K562 (cell line): ENCODE measurements around the gene NIFK. TPM values are rescaled to one million over a fixed set of nuclear protein-coding genes. Genes with fewer than 3 reads are reported as not detected.

Experiments used
- ATAC-seq: fragments of 200-7000 bp; cut with Tn5 transposase; 3 replicates; pipeline ENCODE4 v1.9.1; 2020; ENCODE audit warnings: moderate library complexity
- BruUV-seq: library from RNA; stranded (reverse); fragments of 400-500 nt; replicated peaks from 2 replicates; lab custom pipeline; 2021; lab: Mats Ljungman, UMichigan
- CTCF ChIA-PET: fragments of 300-600 bp; formaldehyde crosslinking; extraction: SDS; loops from one replicate; lab custom pipeline; 2021; ENCODE audit warnings: low intra/inter-chr PET ratio; lab: Yijun Ruan, JAX
- POLR2A ChIA-PET: fragments of 300-600, 350-650 bp; sonication (Branson Sonifier 250); formaldehyde crosslinking; extraction: SDS; loops from one replicate; lab custom pipeline; 2021; ENCODE audit warnings: antibody characterized with exemption, inconsistent platforms; lab: Yijun Ruan, JAX
- DNase-seq, 4 experiments: peaks; one replicate each; pipeline versions ENCODE4 v3.0.0 to v3.0.0-alpha.2; 2011 to 2018; ENCODE audit warnings: low spot score in 3 of 4, mixed read lengths in 3 of 4; ENCODE audit errors: extremely low read depth in 1 of 4
- FAIRE-seq: peaks from 2 replicates; lab custom pipeline; 2011; peaks lifted over from hg19 to GRCh38; lab: Jason Lieb, UNC
- H2AFZ ChIP-seq: 2 replicates; pipeline ENCODE4 v1.6.0; 2011; ENCODE audit warnings: low read depth, low read length, control low read depth, inconsistent platforms
- H3K27ac ChIP-seq: fragments of 200-600 bp; 3 replicates; pipeline ENCODE4 v1.8.0; 2011; ENCODE audit warnings: low read depth, mild to moderate bottlenecking, control low read depth, inconsistent platforms, low read length, moderate library complexity, mixed read lengths; ENCODE audit errors: extremely low read depth
- H3K27me3 ChIP-seq, 2 experiments: fragments of 300-600 bp in 1 of 2; 2 replicates in 1 of 2; 3 replicates in 1 of 2; pipeline versions ENCODE4 v1.6.0 to v1.8.0; 2011; ENCODE audit warnings: inconsistent platforms in 2 of 2, low read length in 2 of 2, mild to moderate bottlenecking in 1 of 2, mixed read lengths in 1 of 2, moderate library complexity in 1 of 2; ENCODE audit not compliant: control insufficient read depth in 2 of 2, insufficient read depth in 2 of 2
- H3K36me3 ChIP-seq: fragments of 300-600 bp; 3 replicates; pipeline ENCODE4 v1.8.0; 2011; ENCODE audit warnings: mild to moderate bottlenecking, low read length, inconsistent platforms; ENCODE audit not compliant: control insufficient read depth, insufficient read depth
- H3K4me1 ChIP-seq, 2 experiments: fragments of 200-600 bp in 1 of 2; replicated peaks in 1 of 2; 2 replicates in 1 of 2; 3 replicates in 1 of 2; pipeline versions ENCODE4 v1.5.1 to v1.8.0; 2011; ENCODE audit warnings: inconsistent platforms in 2 of 2, low read length in 2 of 2, mild to moderate bottlenecking in 1 of 2, mixed read lengths in 1 of 2, moderate library complexity in 1 of 2; ENCODE audit not compliant: control insufficient read depth in 2 of 2, insufficient read depth in 2 of 2
- H3K4me2 ChIP-seq: 2 replicates; pipeline ENCODE4 v1.6.1; 2011; ENCODE audit warnings: low read length, control low read depth, inconsistent platforms, mixed read lengths; ENCODE audit not compliant: insufficient read depth
- H3K4me3 ChIP-seq: fragments of 200-600 bp; sonication (generic), shearing (Covaris generic); 2 replicates; pipeline ENCODE4 v1.5.1; 2016; ENCODE audit warnings: control low read depth, inconsistent platforms
- H3K79me2 ChIP-seq: fragments of 200-600 bp; 3 replicates; pipeline ENCODE4 v1.8.0; 2011; ENCODE audit warnings: low read length, inconsistent platforms; ENCODE audit not compliant: control insufficient read depth, insufficient read depth
- H3K9ac ChIP-seq, 2 experiments: 2 replicates each; pipeline versions ENCODE4 v1.6.0 to v1.6.1; 2011; ENCODE audit warnings: low read depth in 2 of 2, low read length in 2 of 2, control low read depth in 1 of 2, inconsistent platforms in 1 of 2, mild to moderate bottlenecking in 1 of 2, mixed read lengths in 1 of 2; ENCODE audit not compliant: insufficient read depth in 1 of 2
- H3K9me1 ChIP-seq: one replicate; pipeline ENCODE4 v1.6.0; 2011; ENCODE audit warnings: inconsistent platforms, mild to moderate bottlenecking, low read length, moderate library complexity; ENCODE audit not compliant: control insufficient read depth, insufficient read depth
- H3K9me3 ChIP-seq: replicated peaks from 2 replicates; pipeline ENCODE4 v1.5.1; 2011; ENCODE audit warnings: low read depth, low read length, inconsistent platforms; ENCODE audit not compliant: control insufficient read depth, insufficient read depth
- H4K20me1 ChIP-seq: replicated peaks from 2 replicates; pipeline ENCODE4 v1.6.1; 2011; ENCODE audit warnings: low read length, inconsistent platforms, mixed read lengths; ENCODE audit not compliant: control insufficient read depth, insufficient read depth
- HDAC1 ChIP-seq, 2 experiments: fragments of 450-650 bp; IDR thresholded peaks; 2 replicates each; pipeline ENCODE4 v1.6.1; 2016 to 2017; ENCODE audit warnings: inconsistent platforms in 1 of 2, mild to moderate bottlenecking in 1 of 2, moderate library complexity in 1 of 2
- PATZ1 ChIP-seq: fragments of 250-450 bp; sonication (Bioruptor Pico); IDR thresholded peaks from 2 replicates; pipeline ENCODE4 v1.5.0; 2020; ENCODE audit warnings: mild to moderate bottlenecking, borderline replicate concordance
- ZNF395 ChIP-seq: fragments of 200-800 bp; sonication (Bioruptor generic); IDR thresholded peaks from 2 replicates; pipeline ENCODE4 v1.6.1; 2017; ENCODE audit warnings: missing genetic modification characterization, missing compliant biosample characterization
- ZNF785 ChIP-seq: fragments of 250-450 bp; sonication (Bioruptor Pico); IDR thresholded peaks from 2 replicates; pipeline ENCODE4 v1.4.0; 2020; ENCODE audit warnings: mild to moderate bottlenecking
- WGBS: fragments of 100-300 bp; shearing (Covaris generic); methylation state at CpG from one replicate; pipeline ENCODE4 v1.1.6; 2016; ENCODE audit warnings: low coverage, mixed read lengths; ENCODE audit not compliant: insufficient coverage; ENCODE audit errors: missing lambda C conversion rate; 5-methylcytosine and 5-hydroxymethylcytosine counted together
- in situ Hi-C: fragments of 300-500 bp; cut with MboI; formaldehyde crosslinking; loops from 4 replicates; pipeline ENCODE4 v1.15.0; 2018; ENCODE audit warnings: inconsistent platforms, mixed read lengths
- intact Hi-C: fragments of 100-400 bp; cut with micrococcal nuclease; formaldehyde crosslinking; loops from 2 replicates; pipeline ENCODE4 v1.14.2; 2022
- polyA plus RNA-seq, 8 experiments: library from polyadenylated mRNA; depleted of rRNA in 4 of 8; stranded (reverse) in 5 of 8; unstranded in 3 of 8; fragments of >200 nt; fragmentation: Nextera tagmentation in 2 of 8; fragmentation: Illumina TruSeq in 1 of 8; extraction: Ambion mirVana in 2 of 8; extraction: Trizol in 1 of 8; gene quantifications; 2 replicates each; pipeline versions ENCODE4 v1.2.1 to v1.2.3, GENCODE V29; 2011 to 2014; ENCODE audit warnings: inconsistent platforms in 1 of 8, missing spikeins in 1 of 8
- total RNA-seq, 7 experiments: library from RNA; depleted of rRNA in 6 of 7; stranded (reverse); fragments of >200 nt in 6 of 7; fragmentation: Illumina TruSeq in 2 of 7; extraction: Trizol in 2 of 7; gene quantifications; 2 replicates each; pipeline versions ENCODE4 v1.2.1 to v1.2.3, GENCODE V29; 2011 to 2021; ENCODE audit warnings: low replicate concordance in 1 of 7
- TF ChIP-seq, protein P1 (sequence below): fragments of 450-650 bp; IDR thresholded peaks from 2 replicates; pipeline ENCODE4 v1.6.1; 2016; ENCODE audit warnings: low read depth
- TF ChIP-seq, protein P2 (sequence below): fragments of 450-650 bp; IDR thresholded peaks from 2 replicates; pipeline ENCODE4 v1.6.1; 2018; ENCODE audit not compliant: partially characterized antibody

Gene NIFK
- total and polyA plus RNA-seq, 9 of the 15 experiments (the other 6 are each of a cell fraction or from before 2014, with no cell fraction given): 60.2 to 426 (median 183) TPM

- Histone ChIP-seq H3K9me1 (no peaks in the 10 kb centered on the region), H3K79me2 (peaks cover 8% of the 10 kb centered on the region), H2AFZ (peak overlapping the region; percentile 92), H3K27me3 (no peaks in the 10 kb centered on the region), H3K27ac (no peak overlapping the region), H4K20me1 (no peaks in the 10 kb centered on the region), H3K9ac (peak overlapping the region in 1 of 2 experiments; percentile 51; a peak in 1 of 4 replicates), H3K9me3 (no peaks in the 10 kb centered on the region), H3K4me3 (no peak overlapping the region), H3K4me1 (peaks cover 7 to 20% of the 10 kb centered on the region in 2 experiments; a peak in 4 of 5 replicates), H3K36me3 (no peaks in the 10 kb centered on the region), H3K4me2 (no peak overlapping the region)
- ChIA-PET CTCF (no interaction called here), POLR2A (no interaction called here)
- ATAC-seq (no peak), DNase-seq (no peak), FAIRE-seq (no peak)
- in situ Hi-C loops: no loop called here
- no TSS peak for BruUV-seq
- WGBS: 38% methylated on average over 6 of the region's 6 CpGs
- intact Hi-C loops: no loop called here
- no peak for TF ChIP-seq ZNF785
- TF ChIP-seq HDAC1 (IDR thresholded peaks at IDR 0.05): no peak
- no peak for TF ChIP-seq PATZ1
- TF ChIP-seq ZNF395: 0 out of 2 replicates have a peak, but pooled peaks have one; percentile 28
- TF ChIP-seq, protein P1, sequence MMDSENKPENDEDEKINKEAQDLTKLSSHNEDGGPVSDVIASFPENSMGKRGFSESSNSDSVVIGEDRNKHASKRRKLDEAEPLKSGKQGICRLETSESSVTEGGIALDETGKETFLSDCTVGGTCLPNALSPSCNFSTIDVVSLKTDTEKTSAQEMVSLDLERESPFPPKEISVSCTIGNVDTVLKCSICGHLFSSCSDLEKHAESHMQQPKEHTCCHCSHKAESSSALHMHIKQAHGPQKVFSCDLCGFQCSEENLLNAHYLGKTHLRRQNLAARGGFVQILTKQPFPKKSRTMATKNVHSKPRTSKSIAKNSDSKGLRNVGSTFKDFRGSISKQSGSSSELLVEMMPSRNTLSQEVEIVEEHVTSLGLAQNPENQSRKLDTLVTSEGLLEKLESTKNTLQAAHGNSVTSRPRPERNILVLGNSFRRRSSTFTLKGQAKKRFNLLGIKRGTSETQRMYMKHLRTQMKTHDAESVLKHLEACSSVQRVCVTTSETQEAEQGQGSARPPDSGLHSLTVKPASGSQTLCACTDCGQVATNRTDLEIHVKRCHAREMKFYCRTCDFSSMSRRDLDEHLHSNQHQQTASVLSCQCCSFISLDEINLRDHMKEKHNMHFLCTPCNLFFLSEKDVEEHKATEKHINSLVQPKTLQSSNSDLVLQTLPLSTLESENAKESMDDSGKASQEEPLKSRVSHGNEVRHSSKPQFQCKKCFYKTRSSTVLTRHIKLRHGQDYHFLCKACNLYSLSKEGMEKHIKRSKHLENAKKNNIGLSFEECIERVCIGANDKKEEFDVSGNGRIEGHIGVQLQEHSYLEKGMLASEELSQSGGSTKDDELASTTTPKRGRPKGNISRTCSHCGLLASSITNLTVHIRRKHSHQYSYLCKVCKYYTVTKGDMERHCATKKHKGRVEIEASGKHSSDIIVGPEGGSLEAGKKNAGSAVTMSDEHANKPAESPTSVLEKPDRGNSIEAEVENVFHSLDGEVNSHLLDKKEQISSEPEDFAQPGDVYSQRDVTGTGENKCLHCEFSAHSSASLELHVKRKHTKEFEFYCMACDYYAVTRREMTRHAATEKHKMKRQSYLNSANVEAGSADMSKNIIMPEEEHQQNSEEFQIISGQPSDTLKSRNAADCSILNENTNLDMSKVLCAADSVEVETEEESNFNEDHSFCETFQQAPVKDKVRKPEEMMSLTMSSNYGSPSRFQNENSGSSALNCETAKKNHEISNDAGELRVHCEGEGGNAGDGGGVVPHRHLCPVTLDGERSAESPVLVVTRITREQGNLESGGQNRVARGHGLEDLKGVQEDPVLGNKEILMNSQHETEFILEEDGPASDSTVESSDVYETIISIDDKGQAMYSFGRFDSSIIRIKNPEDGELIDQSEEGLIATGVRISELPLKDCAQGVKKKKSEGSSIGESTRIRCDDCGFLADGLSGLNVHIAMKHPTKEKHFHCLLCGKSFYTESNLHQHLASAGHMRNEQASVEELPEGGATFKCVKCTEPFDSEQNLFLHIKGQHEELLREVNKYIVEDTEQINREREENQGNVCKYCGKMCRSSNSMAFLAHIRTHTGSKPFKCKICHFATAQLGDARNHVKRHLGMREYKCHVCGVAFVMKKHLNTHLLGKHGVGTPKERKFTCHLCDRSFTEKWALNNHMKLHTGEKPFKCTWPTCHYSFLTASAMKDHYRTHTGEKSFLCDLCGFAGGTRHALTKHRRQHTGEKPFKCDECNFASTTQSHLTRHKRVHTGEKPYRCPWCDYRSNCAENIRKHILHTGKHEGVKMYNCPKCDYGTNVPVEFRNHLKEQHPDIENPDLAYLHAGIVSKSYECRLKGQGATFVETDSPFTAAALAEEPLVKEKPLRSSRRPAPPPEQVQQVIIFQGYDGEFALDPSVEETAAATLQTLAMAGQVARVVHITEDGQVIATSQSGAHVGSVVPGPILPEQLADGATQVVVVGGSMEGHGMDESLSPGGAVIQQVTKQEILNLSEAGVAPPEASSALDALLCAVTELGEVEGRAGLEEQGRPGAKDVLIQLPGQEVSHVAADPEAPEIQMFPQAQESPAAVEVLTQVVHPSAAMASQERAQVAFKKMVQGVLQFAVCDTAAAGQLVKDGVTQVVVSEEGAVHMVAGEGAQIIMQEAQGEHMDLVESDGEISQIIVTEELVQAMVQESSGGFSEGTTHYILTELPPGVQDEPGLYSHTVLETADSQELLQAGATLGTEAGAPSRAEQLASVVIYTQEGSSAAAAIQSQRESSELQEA: no peak
- TF ChIP-seq, protein P2, sequence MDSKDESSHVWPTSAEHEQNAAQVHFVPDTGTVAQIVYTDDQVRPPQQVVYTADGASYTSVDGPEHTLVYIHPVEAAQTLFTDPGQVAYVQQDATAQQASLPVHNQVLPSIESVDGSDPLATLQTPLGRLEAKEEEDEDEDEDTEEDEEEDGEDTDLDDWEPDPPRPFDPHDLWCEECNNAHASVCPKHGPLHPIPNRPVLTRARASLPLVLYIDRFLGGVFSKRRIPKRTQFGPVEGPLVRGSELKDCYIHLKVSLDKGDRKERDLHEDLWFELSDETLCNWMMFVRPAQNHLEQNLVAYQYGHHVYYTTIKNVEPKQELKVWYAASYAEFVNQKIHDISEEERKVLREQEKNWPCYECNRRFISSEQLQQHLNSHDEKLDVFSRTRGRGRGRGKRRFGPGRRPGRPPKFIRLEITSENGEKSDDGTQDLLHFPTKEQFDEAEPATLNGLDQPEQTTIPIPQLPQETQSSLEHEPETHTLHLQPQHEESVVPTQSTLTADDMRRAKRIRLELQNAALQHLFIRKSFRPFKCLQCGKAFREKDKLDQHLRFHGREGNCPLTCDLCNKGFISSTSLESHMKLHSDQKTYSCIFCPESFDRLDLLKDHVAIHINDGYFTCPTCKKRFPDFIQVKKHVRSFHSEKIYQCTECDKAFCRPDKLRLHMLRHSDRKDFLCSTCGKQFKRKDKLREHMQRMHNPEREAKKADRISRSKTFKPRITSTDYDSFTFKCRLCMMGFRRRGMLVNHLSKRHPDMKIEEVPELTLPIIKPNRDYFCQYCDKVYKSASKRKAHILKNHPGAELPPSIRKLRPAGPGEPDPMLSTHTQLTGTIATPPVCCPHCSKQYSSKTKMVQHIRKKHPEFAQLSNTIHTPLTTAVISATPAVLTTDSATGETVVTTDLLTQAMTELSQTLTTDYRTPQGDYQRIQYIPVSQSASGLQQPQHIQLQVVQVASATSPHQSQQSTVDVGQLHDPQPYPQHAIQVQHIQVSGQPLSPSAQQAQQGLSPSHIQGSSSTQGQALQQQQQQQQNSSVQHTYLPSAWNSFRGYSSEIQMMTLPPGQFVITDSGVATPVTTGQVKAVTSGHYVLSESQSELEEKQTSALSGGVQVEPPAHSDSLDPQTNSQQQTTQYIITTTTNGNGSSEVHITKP: peak; percentile 19
Observed at GRCh38 chr2:121740973-121741372, 4.3 kb upstream of the NIFK start.
